Ascending aorta (tissue), 2 donors: ENCODE data around the gene MIPEP. TPM values are rescaled to one million over a fixed set of nuclear protein-coding genes. Genes with fewer than 3 reads are reported as not detected.

Experiments
- DNase-seq, 2 donors: peaks; one replicate each; pipeline ENCODE4 v3.0.0-alpha.2; 2019; ENCODE audit warnings: low spot score in 2 of 2
- H3K27ac ChIP-seq, 2 donors: fragments of 200-600 bp; sonication (generic); one replicate each; pipeline ENCODE4 v1.5.1; 2016 to 2017; ENCODE audit warnings: mild to moderate bottlenecking in 1 of 2
- H3K27me3 ChIP-seq: fragments of 200-600 bp; sonication (generic); one replicate; pipeline ENCODE4 v1.5.1; 2017
- H3K36me3 ChIP-seq, 2 donors: fragments of 200-600 bp; sonication (generic); one replicate each; pipeline ENCODE4 v1.5.1; 2016
- H3K4me1 ChIP-seq, 2 donors: fragments of 200-600 bp; sonication (generic); one replicate each; pipeline ENCODE4 v1.5.1; 2016 to 2017; ENCODE audit warnings: mild to moderate bottlenecking in 1 of 2
- H3K4me3 ChIP-seq, 2 donors: fragments of 200-600 bp; sonication (generic); one replicate each; pipeline ENCODE4 v1.5.1; 2016 to 2017; ENCODE audit warnings: mild to moderate bottlenecking in 1 of 2
- H3K9me3 ChIP-seq, 2 donors: fragments of 200-600 bp; sonication (generic); one replicate each; pipeline ENCODE4 v1.5.1; 2016
- CTCF ChIP-seq, 3 experiments: fragments of 200-600 bp in 2 of 3; fragments of 450-650 bp in 1 of 3; sonication (generic) in 2 of 3; IDR thresholded peaks; one replicate each; pipeline ENCODE4 v1.5.1; 2016 to 2019; ENCODE audit warnings: antibody characterized with exemption in 3 of 3, mild to moderate bottlenecking in 1 of 3, moderate library complexity in 1 of 3
- intact Hi-C: fragments of 100-400 bp; cut with DNase I; formaldehyde crosslinking; loops from one replicate; pipeline ENCODE4 v1.15.1; 2023
- total RNA-seq: library from RNA; depleted of rRNA; stranded (reverse); fragments of >200 nt; gene quantifications from one replicate; pipeline ENCODE4 v1.1.0, GENCODE V29; 2016

MIPEP gene
- total RNA-seq, 1 donor from 2014 or later, result 2.8 TPM

GRCh38 chr13:23714672-23715071 lies 174.5 kb downstream of the MIPEP start:
- Histone ChIP-seq H3K4me1 (no peaks in the 10 kb centered on the region), H3K27me3 (no peaks in the 10 kb centered on the region), H3K27ac (no peak overlapping the region), H3K9me3 (no peaks in the 10 kb centered on the region), H3K36me3 (no peaks in the 10 kb centered on the region), H3K4me3 (no peak overlapping the region)
- no peak for TF ChIP-seq CTCF (IDR thresholded peaks at IDR 0.05)
- no peak for DNase-seq
- intact Hi-C loops, result loop anchor here (5.0 kb wide), 1 partner anchor 158 kb away; no protein-coding TSS in a partner anchor

- Histone ChIP-seq H3K27me3 (no peaks in the 10 kb centered on the region), H3K36me3 (no peaks in the 10 kb centered on the region), H3K4me3 (no peak overlapping the region), H3K27ac (no peak overlapping the region), H3K9me3 (no peaks in the 10 kb centered on the region), H3K4me1 (no peaks in the 10 kb centered on the region)
- no peak for TF ChIP-seq CTCF (IDR thresholded peaks at IDR 0.05)
- no peak for DNase-seq
- intact Hi-C loops, result no loop called here
Measured at GRCh38 chr13:23711355-23711754, 177.8 kb downstream of the MIPEP start.

DNA sequence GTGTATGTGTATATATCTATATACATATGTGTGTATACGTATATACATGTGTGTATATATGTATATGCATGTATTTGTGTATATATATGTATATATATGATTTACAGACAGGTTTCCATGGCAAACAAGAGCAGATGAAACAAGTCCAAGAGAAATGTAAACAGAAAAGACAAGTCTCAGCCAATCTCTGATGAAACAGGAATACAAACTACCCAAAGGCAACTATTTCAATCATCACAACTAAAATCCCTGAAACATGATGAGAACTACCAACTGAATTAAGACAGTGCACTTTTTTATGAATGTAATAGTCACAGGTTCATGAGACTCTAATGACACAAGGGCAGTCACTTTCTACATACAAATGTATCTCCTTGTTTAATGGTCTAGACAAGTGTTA lies 178.8 kb downstream of the MIPEP start:
- DNase-seq, result no peak
- intact Hi-C loops, result no loop called here
- H3K36me3 ChIP-seq, result no peaks in the 10 kb centered on the region
- TF ChIP-seq CTCF (IDR thresholded peaks at IDR 0.05), result no peak
- no peaks in the 10 kb centered on the region for H3K4me1 ChIP-seq
- no peak overlapping the region for H3K4me3 ChIP-seq
- H3K27ac ChIP-seq, result no peak overlapping the region
- no peaks in the 10 kb centered on the region for H3K27me3 ChIP-seq
- H3K9me3 ChIP-seq, result no peaks in the 10 kb centered on the region

DNA sequence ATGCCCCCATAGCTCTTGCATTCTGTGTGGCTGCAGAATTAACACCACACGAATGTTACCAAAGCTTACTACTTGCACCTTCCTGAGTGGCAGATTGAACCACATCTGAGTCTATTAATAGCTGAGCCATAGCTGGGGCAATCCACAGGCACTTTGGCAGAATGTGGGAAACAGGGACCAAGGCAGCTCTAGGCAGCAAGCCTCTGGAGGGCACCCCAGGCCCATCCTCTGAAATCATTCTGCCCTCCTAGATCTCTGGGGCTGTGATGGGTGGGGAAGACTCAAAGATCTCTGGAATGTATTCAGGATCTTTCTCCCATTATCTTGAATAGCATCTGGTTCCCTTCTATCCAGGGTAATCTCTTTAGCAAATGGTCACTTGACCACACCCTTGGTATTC lies 179.7 kb downstream of the MIPEP start:
- no peak for TF ChIP-seq CTCF (IDR thresholded peaks at IDR 0.05)
- no peak for DNase-seq
- Histone ChIP-seq H3K4me3 (no peak overlapping the region), H3K9me3 (no peaks in the 10 kb centered on the region), H3K36me3 (no peaks in the 10 kb centered on the region), H3K27ac (no peak overlapping the region), H3K4me1 (no peaks in the 10 kb centered on the region), H3K27me3 (no peaks in the 10 kb centered on the region)
- intact Hi-C loops, result no loop called here

GRCh38 chr13:23707674-23708073 lies 181.5 kb downstream of the MIPEP start:
- Histone ChIP-seq H3K36me3 (no peaks in the 10 kb centered on the region), H3K9me3 (no peaks in the 10 kb centered on the region), H3K27me3 (no peaks in the 10 kb centered on the region), H3K27ac (no peak overlapping the region), H3K4me1 (no peaks in the 10 kb centered on the region), H3K4me3 (no peak overlapping the region)
- no peak for TF ChIP-seq CTCF (IDR thresholded peaks at IDR 0.05)
- DNase-seq, result no peak
- intact Hi-C loops, result no loop called here

- no peak for TF ChIP-seq CTCF (IDR thresholded peaks at IDR 0.05)
- no peak for DNase-seq
Measured at GRCh38 chr13:23705583-23705982, 183.6 kb downstream of the MIPEP start.

More at GRCh38 chr13:23705583-23705982, 183.6 kb downstream of the MIPEP start:
- Histone ChIP-seq H3K9me3 (no peaks in the 10 kb centered on the region), H3K27me3 (no peaks in the 10 kb centered on the region), H3K4me3 (no peak overlapping the region), H3K4me1 (no peaks in the 10 kb centered on the region), H3K36me3 (no peaks in the 10 kb centered on the region), H3K27ac (no peak overlapping the region)
- intact Hi-C loops, result no loop called here
